ENCODE data around the gene WSB1. TPM values are rescaled to one million over a fixed set of nuclear protein-coding genes. Genes with fewer than 3 reads are reported as not detected.
A peak's percentile ranks its signal among the peaks of the same experiment; 100 is the strongest.

WSB1 gene
- total and polyA plus RNA-seq, 9 of the 15 experiments (the other 6 are each of a cell fraction or from before 2014, with no cell fraction given), result 22.8 to 229 (median 81.1) TPM

DNA sequence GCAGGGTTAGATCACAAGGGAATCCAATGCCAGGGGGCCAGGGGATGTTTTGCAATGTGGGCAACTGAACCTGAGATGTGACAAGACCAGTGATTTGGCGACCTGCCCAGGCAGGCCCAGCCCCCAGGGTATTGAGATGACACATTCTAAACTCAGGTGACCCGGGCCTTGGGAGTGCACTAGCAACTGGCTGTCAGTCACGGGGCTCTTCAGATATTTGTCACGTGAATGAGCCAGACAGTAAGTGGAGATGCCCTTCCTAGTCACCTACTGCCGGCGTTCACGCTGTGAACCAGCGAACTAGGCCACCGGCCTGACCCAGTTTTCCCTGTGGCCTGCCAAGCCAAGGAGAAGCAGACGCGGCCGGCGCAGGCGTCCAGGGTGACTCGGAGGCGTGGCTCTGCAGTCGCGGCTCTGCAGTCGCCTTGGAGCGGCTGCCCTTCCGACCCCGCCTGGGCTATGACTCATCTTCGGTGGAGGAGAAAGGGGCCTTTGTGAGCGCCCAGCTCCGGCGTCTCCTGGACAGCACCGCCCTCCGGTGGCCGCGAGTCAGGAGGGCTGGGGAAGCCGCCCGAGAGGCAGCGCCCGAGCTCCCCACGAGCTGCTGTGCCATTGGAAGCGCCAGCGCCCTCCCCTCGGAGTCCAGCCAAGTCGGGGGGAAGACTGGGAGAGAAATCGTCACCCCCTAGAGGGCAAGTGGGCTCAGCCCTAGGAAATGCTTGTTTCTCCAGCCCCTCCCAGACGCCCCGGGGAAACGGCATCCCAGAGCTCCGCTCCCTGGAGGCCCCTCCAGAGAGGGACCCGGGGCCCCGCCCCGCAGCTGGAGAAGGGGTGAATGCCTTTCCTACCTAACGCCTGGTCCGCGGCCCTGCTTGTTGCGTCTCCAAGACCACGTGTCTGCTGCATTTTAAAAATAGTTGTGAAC, 38.8 kb downstream of the WSB1 start (continued):
- TF ChIP-seq RB1 (IDR thresholded peaks at IDR 0.05; ENCODE audit: low read depth) (peak; percentile 91), OTX1 (CRISPR knock-in tag; IDR thresholded peaks at IDR 0.05) (no peak), KLF16 (IDR thresholded peaks at IDR 0.05) (peak; percentile 68; the same call in 1 of the 2 replicates), NEUROD1 (IDR thresholded peaks at IDR 0.05; ENCODE audit: borderline replicate concordance, low read depth, low read length, partially characterized antibody) (no peak), KAT7 (CRISPR knock-in tag; IDR thresholded peaks at IDR 0.05; ENCODE audit: borderline replicate concordance) (no peak; the same call in 1 of the 2 replicates), FOXM1 (IDR thresholded peaks at IDR 0.05; ENCODE audit: low read depth) (peak; percentile 50), FOXM1 (CRISPR knock-in tag; IDR thresholded peaks at IDR 0.05; ENCODE audit: low read depth) (no peak), SUPT5H (IDR thresholded peaks at IDR 0.05) (peak; percentile 39; the same call in 1 of the 2 replicates), MBD2 (IDR thresholded peaks at IDR 0.05; ENCODE audit: borderline replicate concordance, low read depth) (0 out of 2 replicates have a peak, but pooled peaks have one; percentile 13), NCOA6 (IDR thresholded peaks at IDR 0.05) (no peak), MYNN (IDR thresholded peaks at IDR 0.05) (peak; percentile 82; the same call in 1 of the 2 replicates), MYNN (CRISPR knock-in tag; IDR thresholded peaks at IDR 0.05) (no peak), ATF7 (IDR thresholded peaks at IDR 0.05) (peak; percentile 96), TBL1XR1 (IDR thresholded peaks at IDR 0.05; ENCODE audit: low read length in 2 of 2) (no peak), RFX1 (IDR thresholded peaks at IDR 0.05) (peak; percentile 64), POU5F1 (IDR thresholded peaks at IDR 0.05; ENCODE audit: borderline replicate concordance, low read depth, low read length, partially characterized antibody) (peak; percentile 7)
- TF ChIP-seq, protein P1, sequence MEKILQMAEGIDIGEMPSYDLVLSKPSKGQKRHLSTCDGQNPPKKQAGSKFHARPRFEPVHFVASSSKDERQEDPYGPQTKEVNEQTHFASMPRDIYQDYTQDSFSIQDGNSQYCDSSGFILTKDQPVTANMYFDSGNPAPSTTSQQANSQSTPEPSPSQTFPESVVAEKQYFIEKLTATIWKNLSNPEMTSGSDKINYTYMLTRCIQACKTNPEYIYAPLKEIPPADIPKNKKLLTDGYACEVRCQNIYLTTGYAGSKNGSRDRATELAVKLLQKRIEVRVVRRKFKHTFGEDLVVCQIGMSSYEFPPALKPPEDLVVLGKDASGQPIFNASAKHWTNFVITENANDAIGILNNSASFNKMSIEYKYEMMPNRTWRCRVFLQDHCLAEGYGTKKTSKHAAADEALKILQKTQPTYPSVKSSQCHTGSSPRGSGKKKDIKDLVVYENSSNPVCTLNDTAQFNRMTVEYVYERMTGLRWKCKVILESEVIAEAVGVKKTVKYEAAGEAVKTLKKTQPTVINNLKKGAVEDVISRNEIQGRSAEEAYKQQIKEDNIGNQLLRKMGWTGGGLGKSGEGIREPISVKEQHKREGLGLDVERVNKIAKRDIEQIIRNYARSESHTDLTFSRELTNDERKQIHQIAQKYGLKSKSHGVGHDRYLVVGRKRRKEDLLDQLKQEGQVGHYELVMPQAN (IDR thresholded peaks at IDR 0.05; ENCODE audit: borderline replicate concordance), result peak; percentile 46; the same call in 1 of the 2 replicates
- TF ChIP-seq, protein P2, sequence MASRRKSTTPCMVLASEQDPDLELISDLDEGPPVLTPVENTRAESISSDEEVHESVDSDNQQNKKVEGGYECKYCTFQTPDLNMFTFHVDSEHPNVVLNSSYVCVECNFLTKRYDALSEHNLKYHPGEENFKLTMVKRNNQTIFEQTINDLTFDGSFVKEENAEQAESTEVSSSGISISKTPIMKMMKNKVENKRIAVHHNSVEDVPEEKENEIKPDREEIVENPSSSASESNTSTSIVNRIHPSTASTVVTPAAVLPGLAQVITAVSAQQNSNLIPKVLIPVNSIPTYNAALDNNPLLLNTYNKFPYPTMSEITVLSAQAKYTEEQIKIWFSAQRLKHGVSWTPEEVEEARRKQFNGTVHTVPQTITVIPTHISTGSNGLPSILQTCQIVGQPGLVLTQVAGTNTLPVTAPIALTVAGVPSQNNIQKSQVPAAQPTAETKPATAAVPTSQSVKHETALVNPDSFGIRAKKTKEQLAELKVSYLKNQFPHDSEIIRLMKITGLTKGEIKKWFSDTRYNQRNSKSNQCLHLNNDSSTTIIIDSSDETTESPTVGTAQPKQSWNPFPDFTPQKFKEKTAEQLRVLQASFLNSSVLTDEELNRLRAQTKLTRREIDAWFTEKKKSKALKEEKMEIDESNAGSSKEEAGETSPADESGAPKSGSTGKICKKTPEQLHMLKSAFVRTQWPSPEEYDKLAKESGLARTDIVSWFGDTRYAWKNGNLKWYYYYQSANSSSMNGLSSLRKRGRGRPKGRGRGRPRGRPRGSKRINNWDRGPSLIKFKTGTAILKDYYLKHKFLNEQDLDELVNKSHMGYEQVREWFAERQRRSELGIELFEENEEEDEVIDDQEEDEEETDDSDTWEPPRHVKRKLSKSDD (conservative IDR thresholded peaks at IDR 0.05; ENCODE audit: low read length), result no peak; the same call in 1 of the 2 replicates
- TF ChIP-seq, protein P3, sequence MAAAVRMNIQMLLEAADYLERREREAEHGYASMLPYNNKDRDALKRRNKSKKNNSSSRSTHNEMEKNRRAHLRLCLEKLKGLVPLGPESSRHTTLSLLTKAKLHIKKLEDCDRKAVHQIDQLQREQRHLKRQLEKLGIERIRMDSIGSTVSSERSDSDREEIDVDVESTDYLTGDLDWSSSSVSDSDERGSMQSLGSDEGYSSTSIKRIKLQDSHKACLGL (CRISPR knock-in tag; IDR thresholded peaks at IDR 0.05; ENCODE audit: borderline replicate concordance, poor library complexity, severe bottlenecking), result peak; percentile 41
- TF ChIP-seq, protein P4, sequence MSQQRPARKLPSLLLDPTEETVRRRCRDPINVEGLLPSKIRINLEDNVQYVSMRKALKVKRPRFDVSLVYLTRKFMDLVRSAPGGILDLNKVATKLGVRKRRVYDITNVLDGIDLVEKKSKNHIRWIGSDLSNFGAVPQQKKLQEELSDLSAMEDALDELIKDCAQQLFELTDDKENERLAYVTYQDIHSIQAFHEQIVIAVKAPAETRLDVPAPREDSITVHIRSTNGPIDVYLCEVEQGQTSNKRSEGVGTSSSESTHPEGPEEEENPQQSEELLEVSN (IDR thresholded peaks at IDR 0.05; ENCODE audit: borderline replicate concordance in 1 of 2, extremely low read depth in 1 of 2, insufficient read depth in 1 of 2, insufficient read length in 1 of 2, low read depth in 1 of 2, low read length in 1 of 2, poor library complexity in 1 of 2, severe bottlenecking in 1 of 2), result peak; percentile 52 to 81
